SK-N-SH (cell line): Measurements from ENCODE around the gene LMO7. TPM values are rescaled to one million over a fixed set of nuclear protein-coding genes. Genes with fewer than 3 reads are reported as not detected.
A peak's percentile ranks its signal among the peaks of the same experiment; 100 is the strongest.

Source experiments
- CTCF ChIA-PET: fragments of 300-600, 350-600 bp; formaldehyde crosslinking; extraction: SDS; loops from one replicate; lab custom pipeline; 2021; lab: Yijun Ruan, JAX
- POLR2A ChIA-PET: fragments of 350-600 bp; sonication (Branson Sonifier 250); formaldehyde crosslinking; extraction: SDS; loops from one replicate; lab custom pipeline; 2020; ENCODE audit warnings: antibody characterized with exemption, inconsistent platforms; lab: Yijun Ruan, JAX
- DNase-seq: peaks from one replicate; pipeline ENCODE4 v3.0.0; 2012
- H2AFZ ChIP-seq: fragments of 200-600 bp; sonication (generic); 2 replicates; pipeline ENCODE4 v1.8.1; 2016; ENCODE audit warnings: antibody characterized with exemption, mild to moderate bottlenecking, low read depth
- H3F3A ChIP-seq: fragments of 200-600 bp; sonication (generic); replicated peaks from 2 replicates; pipeline ENCODE3; 2016; ENCODE audit warnings: antibody characterized with exemption, mild to moderate bottlenecking; ENCODE audit not compliant: insufficient read depth
- H3K27ac ChIP-seq, 2 experiments: fragments of 200-500 bp in 1 of 2; fragments of 200-600 bp in 1 of 2; sonication (Bioruptor generic) in 1 of 2; sonication (generic), shearing (Covaris generic) in 1 of 2; 2 replicates each; pipeline versions ENCODE4 v1.5.1 to v1.6.1; 2014 to 2016; ENCODE audit warnings: low read depth in 2 of 2, inconsistent platforms in 1 of 2, low read length in 1 of 2, mild to moderate bottlenecking in 1 of 2, mixed read lengths in 1 of 2
- H3K27me3 ChIP-seq: fragments of 200-600 bp; sonication (generic), shearing (Covaris generic); 2 replicates; pipeline ENCODE4 v1.6.1; 2016; ENCODE audit warnings: mixed run types; ENCODE audit not compliant: insufficient read depth
- H3K36me3 ChIP-seq, 2 experiments: fragments of 200-500 bp in 1 of 2; fragments of 200-600 bp in 1 of 2; sonication (Bioruptor generic) in 1 of 2; sonication (generic) in 1 of 2; replicated peaks in 1 of 2; 2 replicates each; pipeline versions ENCODE3 to v1.5.1; 2014 to 2016; ENCODE audit warnings: low read length in 1 of 2, mild to moderate bottlenecking in 1 of 2; ENCODE audit not compliant: insufficient read depth in 2 of 2, control insufficient read depth in 1 of 2
- H3K4me1 ChIP-seq, 2 experiments: fragments of 200-500 bp in 1 of 2; fragments of 200-600 bp in 1 of 2; sonication (Bioruptor generic) in 1 of 2; sonication (generic), shearing (Covaris generic) in 1 of 2; 2 replicates each; pipeline versions ENCODE4 v1.5.1 to v1.6.1; 2014 to 2016; ENCODE audit warnings: low read depth in 1 of 2, low read length in 1 of 2, mixed run types in 1 of 2; ENCODE audit not compliant: insufficient read depth in 2 of 2, control insufficient read depth in 1 of 2
- H3K4me2 ChIP-seq: fragments of 200-600 bp; sonication (generic), shearing (Covaris generic); 2 replicates; pipeline ENCODE4 v1.6.1; 2017; ENCODE audit warnings: mixed run types
- H3K4me3 ChIP-seq, 2 experiments: fragments of 200-500 bp in 1 of 2; fragments of 200-600 bp in 1 of 2; sonication (Bioruptor generic) in 1 of 2; sonication (generic), shearing (Covaris generic) in 1 of 2; 2 replicates each; pipeline versions ENCODE4 v1.5.1 to v1.8.1; 2014 to 2016; ENCODE audit warnings: low read depth in 2 of 2, inconsistent platforms in 1 of 2, low read length in 1 of 2, mild to moderate bottlenecking in 1 of 2, mixed read lengths in 1 of 2, moderate library complexity in 1 of 2
- H3K79me2 ChIP-seq: fragments of 200-600 bp; sonication (generic); 2 replicates; pipeline ENCODE4 v1.8.1; 2017; ENCODE audit warnings: mild to moderate bottlenecking; ENCODE audit not compliant: insufficient read depth
- H3K9ac ChIP-seq: fragments of 200-600 bp; sonication (generic); 2 replicates; pipeline ENCODE4 v1.6.1; 2017; ENCODE audit warnings: mixed run types
- H3K9me2 ChIP-seq: fragments of 200-600 bp; sonication (generic); 2 replicates; pipeline ENCODE4 v1.6.1; 2017; ENCODE audit warnings: mixed run types
- H3K9me3 ChIP-seq: fragments of 200-600 bp; sonication (generic); 2 replicates; pipeline ENCODE4 v1.6.1; 2017; ENCODE audit warnings: mixed run types, mild to moderate bottlenecking, moderate library complexity
- H4K20me1 ChIP-seq: fragments of 200-600 bp; sonication (generic); 2 replicates; pipeline ENCODE4 v1.6.1; 2017; ENCODE audit warnings: mild to moderate bottlenecking, mixed run types; ENCODE audit not compliant: insufficient read depth
- CHD2 ChIP-seq: fragments of 150-350 bp; IDR thresholded peaks from 2 replicates; pipeline ENCODE4 v1.6.1; 2018; ENCODE audit warnings: low read length; ENCODE audit not compliant: partially characterized antibody
- EP300 ChIP-seq, 2 experiments: IDR thresholded peaks; 2 replicates each; pipeline versions ENCODE4 v1.4.0 to v1.6.1; 2012; ENCODE audit warnings: borderline replicate concordance in 1 of 2, low read depth in 1 of 2, low read length in 1 of 2
- EZH2phosphoT487 ChIP-seq: fragments of 200-600 bp; sonication (generic); IDR thresholded peaks from 2 replicates; pipeline ENCODE4 v1.6.1; 2017; ENCODE audit warnings: low read depth, mixed run types, mild to moderate bottlenecking, antibody characterized with exemption, moderate library complexity, borderline replicate concordance
- FOSL2 ChIP-seq: IDR thresholded peaks from 2 replicates; pipeline ENCODE4 v1.4.0; 2012; ENCODE audit warnings: low read depth, mild to moderate bottlenecking, moderate library complexity, borderline replicate concordance
- FOXJ3 ChIP-seq: sonication (generic); formaldehyde crosslinking; IDR thresholded peaks from 2 replicates; pipeline ENCODE4 v1.5.1; 2020; ENCODE audit warnings: mild to moderate bottlenecking, missing genetic modification reagents
- FOXM1 ChIP-seq: IDR thresholded peaks from 2 replicates; pipeline ENCODE4 v1.4.0; 2012; ENCODE audit warnings: low read depth, mild to moderate bottlenecking
- GATA2 ChIP-seq: sonication (generic); formaldehyde crosslinking; IDR thresholded peaks from 2 replicates; pipeline ENCODE4 v1.5.0; 2020; ENCODE audit warnings: mild to moderate bottlenecking, missing genetic modification reagents
- JUND ChIP-seq: IDR thresholded peaks from 2 replicates; pipeline ENCODE4 v1.4.0; 2012
- MXI1 ChIP-seq: IDR thresholded peaks from 2 replicates; pipeline ENCODE4 v1.6.1; 2012; ENCODE audit warnings: mild to moderate bottlenecking, low read depth, low read length, improper control_type of control experiment
- RAD21 ChIP-seq: IDR thresholded peaks from 2 replicates; pipeline ENCODE4 v1.6.1; 2012; ENCODE audit warnings: mild to moderate bottlenecking, low read length
- RCOR1 ChIP-seq: fragments of 150-350 bp; IDR thresholded peaks from 2 replicates; pipeline ENCODE4 v1.6.1; 2017; ENCODE audit warnings: antibody characterized with exemption, low read length
- RXRA ChIP-seq: IDR thresholded peaks from 2 replicates; pipeline ENCODE4 v1.4.0; 2012; ENCODE audit warnings: low read depth, mild to moderate bottlenecking, borderline replicate concordance
- SIN3A ChIP-seq: IDR thresholded peaks from 2 replicates; pipeline ENCODE4 v1.6.1; 2012; ENCODE audit warnings: low read depth, mild to moderate bottlenecking, low read length, moderate library complexity, borderline replicate concordance
- TAF1 ChIP-seq: IDR thresholded peaks from 2 replicates; pipeline ENCODE4 v1.6.1; 2012; ENCODE audit warnings: low read depth, mild to moderate bottlenecking, low read length, moderate library complexity, borderline replicate concordance
- TEAD4 ChIP-seq: IDR thresholded peaks from 2 replicates; pipeline ENCODE4 v1.4.0; 2012; ENCODE audit warnings: mild to moderate bottlenecking, borderline replicate concordance; ENCODE audit not compliant: insufficient read depth
- YY1 ChIP-seq: IDR thresholded peaks from 2 replicates; pipeline ENCODE4 v1.4.0; 2012; ENCODE audit warnings: low read depth, mild to moderate bottlenecking
- whole genome bisulfite sequencing: methylation state at CpG from one replicate; pipeline ENCODE4 v1.1.6; 2017; ENCODE audit warnings: low lambda C conversion rate; 5-methylcytosine and 5-hydroxymethylcytosine counted together
- polyA plus RNA-seq, 3 experiments: library from polyadenylated mRNA; depleted of rRNA; stranded (reverse); fragments of >200 nt; gene quantifications; 2 replicates each; pipeline ENCODE4 v1.2.3, GENCODE V29; 2012
- TF ChIP-seq, protein P1 (sequence below): IDR thresholded peaks from 2 replicates; pipeline ENCODE4; 2012
- TF ChIP-seq, protein P2 (sequence below): IDR thresholded peaks from 2 replicates; pipeline ENCODE4 v1.4.0; 2012; ENCODE audit warnings: low read depth, borderline replicate concordance
- TF ChIP-seq, protein P3 (sequence below): IDR thresholded peaks from 2 replicates; pipeline ENCODE4 v1.6.1; 2012; ENCODE audit warnings: mild to moderate bottlenecking, low read depth, low read length, moderate library complexity
- TF ChIP-seq, protein P4 (sequence below): IDR thresholded peaks from 2 replicates; pipeline ENCODE4 v1.4.0; 2012; ENCODE audit warnings: low read depth

Gene LMO7
- polyA plus RNA-seq, 1 of the 3 experiments (the other 2 are of a cell fraction) = 83.6 TPM

DNA sequence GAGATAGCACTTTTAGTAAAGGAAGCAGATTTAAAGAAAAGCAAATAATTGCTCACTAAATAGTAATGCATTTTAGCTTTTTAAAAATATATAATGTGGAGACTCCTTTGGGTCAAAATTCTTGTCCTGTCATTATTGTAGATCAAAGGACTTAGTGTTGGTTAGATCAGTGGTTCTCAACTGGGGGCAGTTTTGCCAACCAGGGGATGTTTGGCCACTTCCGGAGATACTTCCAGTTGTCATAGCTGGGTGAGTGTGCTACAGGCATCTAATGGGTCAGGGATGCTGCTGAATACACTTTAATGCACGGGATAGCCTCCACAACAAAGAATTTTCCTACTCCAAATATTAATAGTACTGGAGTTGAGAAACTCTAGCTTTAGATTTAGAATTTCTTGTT is 126.8 kb downstream of the LMO7 start:
- POLR2A ChIA-PET = no interaction called here
- Histone ChIP-seq H3K4me2 (0 out of 2 replicates have a peak overlapping the region, but pooled peaks have one; percentile 7), H3K27ac (peak overlapping the region in 1 of 2 experiments; percentile 20; a peak in 1 of 4 replicates), H3F3A (peaks cover 48% of the 10 kb centered on the region), H3K4me3 (no peak overlapping the region), H3K9ac (no peak overlapping the region), H3K79me2 (peaks cover 100% of the 10 kb centered on the region), H3K9me2 (no peaks in the 10 kb centered on the region), H3K4me1 (peaks cover 11 to 19% of the 10 kb centered on the region in 2 experiments; a peak in 3 of 4 replicates), H3K27me3 (no peaks in the 10 kb centered on the region), H3K9me3 (no peaks in the 10 kb centered on the region), H2AFZ (no peak overlapping the region), H4K20me1 (peaks cover 93% of the 10 kb centered on the region), H3K36me3 (peaks cover 17 to 59% of the 10 kb centered on the region in 2 experiments)
- WGBS = 88% methylated on average over 2 of the region's 2 CpGs
- no peak for DNase-seq
- CTCF ChIA-PET = interaction anchor here (0.6 to 1.1 kb wide), 2 partner anchors 67 to 526 kb away, joined by 3 read pairs; no protein-coding TSS in a partner anchor
- TF ChIP-seq TEAD4 (no peak), FOXM1 (no peak), RCOR1 (no peak), TAF1 (no peak), YY1 (no peak), GATA2 (CRISPR knock-in tag) (no peak), CHD2 (no peak), FOSL2 (no peak), RAD21 (no peak)
- TF ChIP-seq, protein P1, sequence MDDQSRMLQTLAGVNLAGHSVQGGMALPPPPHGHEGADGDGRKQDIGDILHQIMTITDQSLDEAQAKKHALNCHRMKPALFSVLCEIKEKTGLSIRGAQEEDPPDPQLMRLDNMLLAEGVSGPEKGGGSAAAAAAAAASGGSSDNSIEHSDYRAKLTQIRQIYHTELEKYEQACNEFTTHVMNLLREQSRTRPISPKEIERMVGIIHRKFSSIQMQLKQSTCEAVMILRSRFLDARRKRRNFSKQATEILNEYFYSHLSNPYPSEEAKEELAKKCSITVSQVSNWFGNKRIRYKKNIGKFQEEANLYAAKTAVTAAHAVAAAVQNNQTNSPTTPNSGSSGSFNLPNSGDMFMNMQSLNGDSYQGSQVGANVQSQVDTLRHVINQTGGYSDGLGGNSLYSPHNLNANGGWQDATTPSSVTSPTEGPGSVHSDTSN = no peak
- TF ChIP-seq, all 33 proteins: peak for 0

DNA sequence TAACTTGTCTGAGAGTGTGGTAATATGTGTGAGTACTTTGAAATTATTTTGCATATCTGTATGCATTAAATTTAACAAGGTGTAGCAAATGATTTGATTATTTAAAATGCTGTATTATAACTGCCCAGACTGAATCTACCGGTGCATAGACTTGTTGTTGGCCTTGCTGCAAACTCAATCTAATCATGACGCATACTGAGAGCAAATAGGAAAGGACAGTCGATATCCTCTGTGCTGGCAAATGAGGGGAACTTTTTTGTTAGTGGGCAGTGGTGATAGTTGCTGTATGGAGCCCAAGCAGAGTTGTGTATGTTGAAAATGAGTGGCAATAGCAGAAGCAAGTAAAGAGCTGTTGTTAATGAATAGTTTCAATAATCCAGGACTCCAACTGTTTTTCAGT is 127.4 kb downstream of the LMO7 start:
- Histone ChIP-seq H3K36me3 (peaks cover 17 to 57% of the 10 kb centered on the region in 2 experiments), H4K20me1 (peaks cover 93% of the 10 kb centered on the region), H3K27me3 (no peaks in the 10 kb centered on the region), H3K9me2 (no peaks in the 10 kb centered on the region), H3K4me1 (peaks cover 13 to 25% of the 10 kb centered on the region in 2 experiments; a peak in 3 of 4 replicates), H3K9ac (no peak overlapping the region), H3K79me2 (peaks cover 100% of the 10 kb centered on the region)
- DNase-seq = no peak
- POLR2A ChIA-PET = no interaction called here
- TF ChIP-seq MXI1 = no peak
- no peak for TF ChIP-seq JUND
- TF ChIP-seq RXRA = no peak
- no peak for TF ChIP-seq FOSL2
- no peak for TF ChIP-seq FOXM1
- TF ChIP-seq, protein P2, sequence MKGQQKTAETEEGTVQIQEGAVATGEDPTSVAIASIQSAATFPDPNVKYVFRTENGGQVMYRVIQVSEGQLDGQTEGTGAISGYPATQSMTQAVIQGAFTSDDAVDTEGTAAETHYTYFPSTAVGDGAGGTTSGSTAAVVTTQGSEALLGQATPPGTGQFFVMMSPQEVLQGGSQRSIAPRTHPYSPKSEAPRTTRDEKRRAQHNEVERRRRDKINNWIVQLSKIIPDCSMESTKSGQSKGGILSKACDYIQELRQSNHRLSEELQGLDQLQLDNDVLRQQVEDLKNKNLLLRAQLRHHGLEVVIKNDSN = no peak
- TF ChIP-seq FOXJ3 (CRISPR knock-in tag) = no peak
- no peak for TF ChIP-seq EP300 (IDR thresholded peaks at IDR 0.05; ENCODE audit: borderline replicate concordance in 1 of 2, low read depth in 1 of 2, low read length in 1 of 2)
- TF ChIP-seq, protein P3, sequence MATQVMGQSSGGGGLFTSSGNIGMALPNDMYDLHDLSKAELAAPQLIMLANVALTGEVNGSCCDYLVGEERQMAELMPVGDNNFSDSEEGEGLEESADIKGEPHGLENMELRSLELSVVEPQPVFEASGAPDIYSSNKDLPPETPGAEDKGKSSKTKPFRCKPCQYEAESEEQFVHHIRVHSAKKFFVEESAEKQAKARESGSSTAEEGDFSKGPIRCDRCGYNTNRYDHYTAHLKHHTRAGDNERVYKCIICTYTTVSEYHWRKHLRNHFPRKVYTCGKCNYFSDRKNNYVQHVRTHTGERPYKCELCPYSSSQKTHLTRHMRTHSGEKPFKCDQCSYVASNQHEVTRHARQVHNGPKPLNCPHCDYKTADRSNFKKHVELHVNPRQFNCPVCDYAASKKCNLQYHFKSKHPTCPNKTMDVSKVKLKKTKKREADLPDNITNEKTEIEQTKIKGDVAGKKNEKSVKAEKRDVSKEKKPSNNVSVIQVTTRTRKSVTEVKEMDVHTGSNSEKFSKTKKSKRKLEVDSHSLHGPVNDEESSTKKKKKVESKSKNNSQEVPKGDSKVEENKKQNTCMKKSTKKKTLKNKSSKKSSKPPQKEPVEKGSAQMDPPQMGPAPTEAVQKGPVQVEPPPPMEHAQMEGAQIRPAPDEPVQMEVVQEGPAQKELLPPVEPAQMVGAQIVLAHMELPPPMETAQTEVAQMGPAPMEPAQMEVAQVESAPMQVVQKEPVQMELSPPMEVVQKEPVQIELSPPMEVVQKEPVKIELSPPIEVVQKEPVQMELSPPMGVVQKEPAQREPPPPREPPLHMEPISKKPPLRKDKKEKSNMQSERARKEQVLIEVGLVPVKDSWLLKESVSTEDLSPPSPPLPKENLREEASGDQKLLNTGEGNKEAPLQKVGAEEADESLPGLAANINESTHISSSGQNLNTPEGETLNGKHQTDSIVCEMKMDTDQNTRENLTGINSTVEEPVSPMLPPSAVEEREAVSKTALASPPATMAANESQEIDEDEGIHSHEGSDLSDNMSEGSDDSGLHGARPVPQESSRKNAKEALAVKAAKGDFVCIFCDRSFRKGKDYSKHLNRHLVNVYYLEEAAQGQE = no peak
- TF ChIP-seq TEAD4 = no peak
- no peak for TF ChIP-seq SIN3A
- TF ChIP-seq, protein P4, sequence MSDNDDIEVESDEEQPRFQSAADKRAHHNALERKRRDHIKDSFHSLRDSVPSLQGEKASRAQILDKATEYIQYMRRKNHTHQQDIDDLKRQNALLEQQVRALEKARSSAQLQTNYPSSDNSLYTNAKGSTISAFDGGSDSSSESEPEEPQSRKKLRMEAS = no peak
- no peak for TF ChIP-seq EZH2phosphoT487
- no peak for TF ChIP-seq GATA2 (CRISPR knock-in tag)
- TF ChIP-seq, all 33 proteins: peak for 0
- CTCF ChIA-PET = interaction anchor here (1.1 kb wide), 1 partner anchor 68 kb away, joined by 3 read pairs; no protein-coding TSS in a partner anchor
- 83% methylated on average over 3 of the region's 3 CpGs for WGBS
- Histone ChIP-seq H3K4me2 (no peak overlapping the region), H3K27ac (peak overlapping the region in 1 of 2 experiments; percentile 20; a peak in 1 of 4 replicates), H3F3A (peaks cover 46% of the 10 kb centered on the region), H2AFZ (no peak overlapping the region), H3K9me3 (no peaks in the 10 kb centered on the region), H3K4me3 (no peak overlapping the region)
